ENCODE results near the gene CSNK1E. TPM values are rescaled to one million over a fixed set of nuclear protein-coding genes. Genes with fewer than 3 reads are reported as not detected.
"Not testable (repeated sequence)": the region's sequence is repeated elsewhere in the genome, so short reads cannot be mapped to it uniquely, and the experiment has no call there.

Gene CSNK1E
- total RNA-seq (2014; rRNA removed; shearing (Covaris generic); ENCODE audit: low replicate concordance) = 62.6 and 62.7 TPM in 2 replicates

DNA sequence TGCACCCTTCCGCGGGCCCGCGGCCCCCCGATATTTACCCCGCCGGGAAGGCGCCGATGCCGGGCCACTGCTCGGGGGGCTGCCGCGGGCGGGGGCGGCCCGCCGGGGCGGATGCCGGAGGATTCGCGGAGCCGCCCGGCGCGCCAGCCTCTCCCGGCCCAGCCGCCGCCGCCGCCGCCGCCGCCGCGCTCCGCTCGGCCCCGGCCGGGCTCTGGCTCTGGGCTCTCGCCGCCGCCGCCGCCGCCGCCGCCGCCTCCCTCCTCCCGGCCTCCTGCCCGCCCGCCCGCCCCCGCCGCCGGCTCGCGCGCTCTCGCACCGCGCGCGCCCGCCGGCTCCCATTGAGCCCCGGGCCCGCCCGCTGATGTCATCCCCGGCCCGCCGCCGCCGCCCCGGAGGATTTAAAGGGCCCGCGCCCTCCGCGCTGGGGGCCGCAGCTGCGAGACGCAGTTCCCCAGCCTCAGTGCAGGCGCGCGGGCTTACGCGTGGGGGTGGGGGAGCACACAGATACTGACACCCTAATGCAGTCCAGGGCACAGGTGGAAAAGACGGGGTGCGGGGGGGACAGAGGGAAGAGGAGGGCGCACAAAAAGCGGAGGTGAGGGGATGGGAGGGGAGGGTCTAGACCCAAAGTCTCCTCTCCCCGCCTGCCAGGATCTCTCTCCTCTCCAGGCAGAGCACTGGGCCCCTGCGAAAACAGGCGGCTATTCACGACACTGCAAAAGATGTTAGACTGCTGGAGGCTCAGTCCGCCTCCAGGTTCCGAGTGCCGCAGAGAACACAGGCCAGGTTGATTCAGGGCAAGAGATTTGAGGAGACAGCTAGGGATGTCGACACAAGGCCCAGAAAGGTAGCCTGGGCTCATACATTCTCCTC is at the start of gene CSNK1E:
CSNK1E (minus strand) TSS at position 312 of the 873 bp plus-strand sequence. CDS start 3,276 bp downstream, outside the sequence.
- in situ Hi-C loops (cut with HindIII; ENCODE audit: low pct_unique_long_range_greater_than_20kb, low sequenced_read_pairs) = no loop called here
- peak; percentile 33 for DNase-seq (ENCODE audit: low read depth)

DNA sequence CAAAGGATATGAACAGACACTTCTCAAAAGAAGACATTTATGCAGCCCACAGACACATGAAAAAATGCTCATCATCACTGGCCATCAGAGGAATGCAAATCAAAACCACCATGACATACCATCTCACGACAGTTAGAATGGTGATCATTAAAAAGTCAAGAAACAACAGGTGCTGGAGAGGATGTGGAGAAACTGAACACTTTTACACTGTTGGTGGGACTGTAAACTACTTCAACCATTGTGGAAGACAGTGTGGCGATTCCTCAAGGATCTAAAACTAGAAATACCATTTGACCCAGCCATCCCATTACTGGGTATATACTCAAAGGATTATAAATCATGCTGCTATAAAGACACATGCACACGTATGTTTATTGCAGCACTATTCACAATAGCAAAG is 48.6 kb upstream of the CSNK1E start:
- DNase-seq (ENCODE audit: low read depth); in situ Hi-C loops (cut with HindIII; ENCODE audit: low pct_unique_long_range_greater_than_20kb, low sequenced_read_pairs): not testable (repeated sequence)

DNA sequence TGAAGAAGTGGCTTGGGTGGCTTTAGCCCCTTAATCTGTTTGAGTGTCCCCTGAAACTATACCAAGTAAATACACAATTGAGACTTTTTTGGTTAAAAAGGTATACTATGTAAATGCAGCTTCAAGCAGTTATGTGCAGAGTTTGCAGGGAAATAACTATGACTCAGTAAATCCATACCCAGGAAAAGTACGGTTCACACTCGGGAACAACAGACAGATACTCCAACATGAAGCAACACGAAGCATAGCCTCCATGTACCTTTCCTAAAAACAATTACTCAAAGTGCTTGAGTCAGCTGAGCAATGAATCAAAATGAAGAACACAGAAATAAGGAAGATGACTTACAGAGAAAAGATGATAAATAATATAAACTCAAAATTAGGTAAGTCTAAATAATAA is 47.9 kb upstream of the CSNK1E start:
- DNase-seq (ENCODE audit: low read depth); in situ Hi-C loops (cut with HindIII; ENCODE audit: low pct_unique_long_range_greater_than_20kb, low sequenced_read_pairs): not testable (repeated sequence)

DNA sequence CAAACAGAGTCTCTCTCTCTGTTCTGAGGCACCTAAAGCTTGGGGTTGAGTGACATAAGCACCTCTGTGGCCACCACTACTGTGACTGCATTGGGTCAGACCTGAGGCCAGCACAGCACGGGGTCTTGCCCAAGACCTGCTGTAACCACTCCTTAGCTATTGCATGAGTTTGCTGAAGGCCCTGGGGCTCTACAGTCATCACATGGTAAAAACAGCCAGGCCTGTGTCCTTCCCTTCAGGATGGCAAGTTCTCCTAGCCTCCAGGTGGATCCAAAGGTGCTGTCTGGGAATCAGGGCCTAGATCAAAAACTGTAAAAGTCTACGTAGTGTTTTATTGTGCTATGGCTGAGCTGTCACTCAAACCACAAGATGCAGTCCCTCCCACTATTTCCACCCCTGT is 43.3 kb upstream of the CSNK1E start:
- in situ Hi-C loops (cut with HindIII; ENCODE audit: low pct_unique_long_range_greater_than_20kb, low sequenced_read_pairs) = not testable (repeated sequence)

DNA sequence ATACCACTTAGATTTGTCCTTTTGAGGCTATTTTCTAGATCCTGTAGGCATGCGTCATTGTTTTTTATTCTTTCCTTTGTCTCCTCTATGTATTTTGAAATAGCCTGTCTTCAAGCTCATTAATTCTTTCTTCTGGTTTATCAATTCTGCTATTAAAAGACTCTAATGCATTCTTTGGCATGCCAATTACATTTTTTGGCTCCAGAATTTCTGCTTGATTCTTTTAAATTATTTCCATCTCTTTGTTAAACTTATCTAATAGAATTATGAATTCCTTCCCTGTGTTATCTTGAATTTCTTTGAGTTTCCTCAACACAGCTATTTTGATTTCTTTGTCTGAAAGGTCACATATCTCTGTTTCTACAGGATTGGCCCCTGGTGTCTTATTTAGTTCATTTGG is 42.6 kb upstream of the CSNK1E start:
- DNase-seq (ENCODE audit: low read depth); in situ Hi-C loops (cut with HindIII; ENCODE audit: low pct_unique_long_range_greater_than_20kb, low sequenced_read_pairs): not testable (repeated sequence)

More for the DNA sequence above, 43.3 kb upstream of the CSNK1E start:
- DNase-seq (ENCODE audit: low read depth) = not testable (repeated sequence)

DNA sequence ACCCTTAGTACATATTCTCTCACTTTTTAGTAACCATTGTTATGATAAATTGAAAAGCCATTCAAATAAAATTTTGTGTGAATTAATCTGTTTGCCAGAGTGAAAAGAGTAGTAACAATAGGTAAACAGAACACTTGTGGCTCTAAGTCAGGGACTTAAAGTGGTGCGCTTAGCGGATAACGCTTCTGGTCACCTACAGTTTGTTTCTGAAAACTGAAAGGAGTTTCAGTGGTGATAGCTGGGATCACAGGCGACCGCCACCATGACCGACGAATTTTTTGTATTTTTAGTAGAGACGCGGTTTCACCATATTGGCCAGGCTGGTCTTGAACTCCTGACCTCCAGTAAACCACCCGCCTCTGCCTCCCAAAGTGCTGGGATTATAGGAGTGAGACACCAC is 40.7 kb upstream of the CSNK1E start:
- DNase-seq (ENCODE audit: low read depth); in situ Hi-C loops (cut with HindIII; ENCODE audit: low pct_unique_long_range_greater_than_20kb, low sequenced_read_pairs): not testable (repeated sequence)

DNA sequence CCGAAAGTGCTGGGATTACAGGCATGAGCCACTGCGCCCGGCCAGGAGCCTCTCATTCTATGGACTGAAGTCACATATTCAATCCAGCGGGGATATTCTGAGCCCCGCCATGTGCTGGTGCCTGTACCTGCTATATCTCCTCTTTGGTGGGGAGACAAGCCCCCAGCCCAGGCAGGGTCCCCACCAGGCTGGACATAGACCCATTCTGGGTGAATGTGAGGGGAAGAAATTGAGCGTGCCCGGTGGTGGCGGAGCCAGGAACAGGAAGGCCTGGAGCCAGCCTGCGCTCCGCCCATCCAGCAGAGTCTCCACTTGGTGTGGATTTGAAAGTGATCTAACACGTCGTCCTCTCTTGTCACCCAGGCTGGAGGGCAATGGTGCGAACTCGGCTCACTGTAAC is 38.0 kb upstream of the CSNK1E start:
- in situ Hi-C loops (cut with HindIII; ENCODE audit: low pct_unique_long_range_greater_than_20kb, low sequenced_read_pairs) = no loop called here
- no peak for DNase-seq (ENCODE audit: low read depth)

DNA sequence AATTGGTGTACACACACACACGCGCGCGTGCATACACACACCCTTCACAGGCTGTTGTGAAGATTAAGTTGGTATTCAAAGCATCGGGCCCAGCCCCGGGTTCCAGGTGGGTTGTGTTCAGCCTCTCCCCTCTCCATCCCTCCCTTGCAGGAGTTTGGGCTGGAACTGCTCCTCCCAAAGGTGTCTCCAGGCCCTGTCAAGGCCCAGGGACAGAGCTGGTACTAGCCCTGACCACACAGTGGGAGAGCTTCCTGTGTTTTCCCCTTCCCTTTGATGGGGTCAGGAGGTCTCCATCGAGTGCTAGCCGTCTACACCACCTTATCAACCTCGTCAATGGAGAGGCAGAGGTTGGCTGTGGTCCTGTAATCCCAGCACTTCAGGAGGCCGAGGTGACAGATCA is 36.5 kb upstream of the CSNK1E start:
- in situ Hi-C loops (cut with HindIII; ENCODE audit: low pct_unique_long_range_greater_than_20kb, low sequenced_read_pairs) = no loop called here
- no peak for DNase-seq (ENCODE audit: low read depth)

DNA sequence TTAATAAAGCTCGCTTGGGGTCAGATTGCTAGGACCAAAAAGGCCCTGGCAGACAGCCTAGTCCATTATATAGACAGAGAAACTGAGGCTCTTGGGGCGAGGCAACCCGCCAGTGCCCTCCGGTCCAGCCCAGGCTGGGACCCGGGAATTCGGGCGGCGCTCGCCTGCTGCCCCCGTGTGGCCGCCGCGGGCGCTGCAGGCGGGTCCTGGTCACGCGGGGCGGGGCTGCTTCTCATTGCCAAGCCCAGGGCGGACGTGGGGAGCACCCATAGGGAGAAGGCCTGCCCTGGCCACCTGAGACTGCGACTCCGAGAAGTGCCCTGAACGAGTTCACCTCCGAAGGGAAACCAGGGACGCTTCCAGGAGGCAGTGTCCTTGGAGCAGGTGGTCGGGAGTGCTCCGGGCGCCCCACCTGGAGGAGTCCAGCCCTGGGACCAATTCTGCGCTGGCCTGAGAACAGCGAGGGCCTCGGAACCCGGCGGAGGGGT is 36.0 kb upstream of the CSNK1E start:
- DNase-seq (ENCODE audit: low read depth) = peak; percentile 65
- in situ Hi-C loops (cut with HindIII; ENCODE audit: low pct_unique_long_range_greater_than_20kb, low sequenced_read_pairs) = no loop called here

DNA sequence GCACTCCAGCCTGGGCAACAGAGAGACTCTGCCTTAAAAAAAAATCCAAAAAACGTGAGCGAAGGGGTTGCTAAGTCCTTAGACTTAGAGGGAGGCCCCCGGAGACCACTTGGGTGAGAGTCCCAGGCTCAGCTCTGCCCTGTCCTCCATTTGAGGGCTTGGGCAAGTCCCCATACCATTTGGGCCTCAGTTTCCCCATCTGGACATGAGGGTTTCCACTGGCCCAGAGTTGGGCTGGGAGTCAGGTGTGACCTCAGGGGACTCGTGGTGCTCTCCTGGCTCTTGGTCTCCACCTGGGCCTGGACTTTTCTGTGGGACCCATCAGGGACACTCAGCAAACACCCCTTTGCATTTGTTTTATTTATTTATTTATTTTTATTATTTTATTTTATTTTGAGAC is 35.2 kb upstream of the CSNK1E start:
- in situ Hi-C loops (cut with HindIII; ENCODE audit: low pct_unique_long_range_greater_than_20kb, low sequenced_read_pairs) = no loop called here
- DNase-seq (ENCODE audit: low read depth) = no peak

DNA sequence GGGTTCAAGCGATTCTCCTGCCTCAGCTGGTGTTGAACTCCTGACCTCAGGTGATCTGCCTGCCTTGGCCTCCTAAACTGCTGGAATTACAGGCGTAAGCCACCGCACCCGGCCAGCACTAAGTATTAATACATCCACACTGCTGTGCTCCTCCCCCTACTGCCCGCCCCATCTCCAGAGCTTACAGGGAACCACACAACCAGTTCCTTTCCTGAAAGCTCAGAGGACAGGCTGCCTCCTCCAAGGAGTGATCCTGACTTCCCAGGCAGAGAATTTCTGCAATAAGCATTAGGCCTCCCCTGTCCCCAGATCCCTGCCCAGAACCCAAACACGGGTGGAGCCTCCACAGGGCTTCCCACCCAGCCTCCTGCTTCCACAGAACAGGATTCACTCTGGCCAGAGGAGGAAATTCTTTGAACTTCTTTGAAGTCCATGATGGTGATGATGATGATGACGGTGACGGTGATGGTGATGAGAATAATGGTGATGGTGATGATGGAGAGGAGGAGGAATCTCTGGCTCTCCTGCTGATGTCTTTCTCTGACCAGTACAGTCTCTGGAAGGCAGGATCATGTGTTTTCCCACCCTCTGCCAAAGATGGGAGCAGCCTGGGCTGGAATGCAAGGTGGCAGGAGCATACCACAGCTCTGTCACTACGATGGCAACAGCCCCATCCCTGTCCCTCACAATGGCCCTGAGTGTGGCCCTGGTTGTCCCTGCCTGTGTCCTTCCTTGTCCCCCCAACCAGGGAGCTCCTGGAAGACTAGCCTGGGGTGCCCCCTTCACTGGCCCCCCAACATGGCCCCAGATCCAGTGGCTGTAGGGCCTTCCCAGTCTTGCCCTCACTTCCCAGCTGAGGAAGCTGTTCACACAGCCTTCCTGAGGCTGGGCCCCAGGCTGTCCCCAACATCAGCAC is 33.5 kb upstream of the CSNK1E start:
- in situ Hi-C loops (cut with HindIII; ENCODE audit: low pct_unique_long_range_greater_than_20kb, low sequenced_read_pairs) = no loop called here
- DNase-seq (ENCODE audit: low read depth) = no peak

DNA sequence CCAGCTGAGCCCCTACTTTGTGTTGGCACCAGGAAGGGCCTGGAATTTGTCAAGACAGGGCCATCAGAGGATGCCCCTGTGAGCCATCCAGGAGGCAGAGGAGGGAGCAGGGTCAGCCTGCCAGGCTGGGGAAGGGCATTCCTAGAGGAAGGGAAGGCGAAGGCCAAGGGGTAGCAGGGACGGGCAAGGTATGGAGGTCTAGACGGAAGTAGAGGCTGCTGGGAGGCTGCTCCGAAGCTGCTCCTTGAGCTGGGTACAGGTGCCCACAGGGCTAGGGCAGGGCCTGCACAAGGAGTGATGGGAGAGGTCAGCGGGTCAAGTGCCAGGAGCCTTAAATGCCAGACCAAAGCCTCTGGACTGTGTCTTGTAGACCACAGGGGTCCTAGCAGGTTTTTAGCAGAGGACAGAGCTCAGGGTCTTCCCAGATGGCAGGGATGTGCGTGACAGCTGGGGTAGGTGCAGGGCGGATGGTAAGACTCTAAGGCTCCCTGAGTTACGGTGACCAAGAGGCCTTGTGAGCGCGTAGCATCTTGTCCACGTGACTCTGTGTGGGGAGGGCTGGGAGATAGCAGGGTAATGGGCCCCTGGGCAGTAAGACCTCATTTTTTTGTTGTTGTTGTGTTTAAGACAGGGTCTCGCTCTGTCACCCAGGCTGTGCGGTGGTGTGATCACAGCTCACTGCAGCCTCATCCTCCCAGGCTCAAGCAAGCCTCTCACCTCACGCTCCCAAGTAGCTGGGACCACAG is 31.7 kb upstream of the CSNK1E start:
- in situ Hi-C loops (cut with HindIII; ENCODE audit: low pct_unique_long_range_greater_than_20kb, low sequenced_read_pairs) = no loop called here

DNA sequence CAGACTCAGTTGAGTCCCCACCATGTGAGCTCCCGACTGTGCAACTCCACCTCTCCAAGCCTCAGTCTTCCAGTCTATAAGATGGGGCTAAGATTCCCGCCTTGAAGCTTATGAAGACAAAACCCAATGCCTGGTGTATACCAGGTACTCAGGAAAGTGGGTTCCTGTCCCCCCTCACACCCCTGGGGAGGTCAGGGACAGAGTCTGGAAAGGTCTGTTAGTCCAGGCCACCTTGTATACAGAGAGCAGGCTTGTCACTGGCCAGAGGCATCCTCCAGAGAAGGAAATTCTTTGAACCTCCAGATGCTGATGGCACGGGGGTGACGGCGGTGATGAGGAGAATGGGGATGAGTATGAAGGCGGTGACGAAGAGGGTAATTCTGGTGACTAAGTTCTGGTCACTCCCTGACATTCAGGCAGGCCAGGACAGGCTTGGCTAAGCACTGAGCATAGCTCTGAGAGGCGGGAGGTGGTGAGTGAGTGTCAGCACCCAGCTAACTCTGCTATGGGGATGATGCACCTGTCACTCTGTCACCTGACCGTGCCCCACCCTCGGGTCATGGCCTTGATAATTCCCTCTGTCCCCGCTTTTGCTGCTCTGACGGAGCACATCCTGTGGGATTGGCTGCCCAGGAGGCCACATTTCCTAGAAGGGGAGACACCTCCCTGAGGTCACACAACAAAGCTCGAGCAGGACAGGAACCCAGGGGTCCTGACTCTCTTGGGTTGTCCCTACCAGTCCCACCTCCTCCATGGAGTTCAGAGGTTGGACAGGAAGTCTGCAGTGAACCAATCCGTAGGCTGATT is 30.9 kb upstream of the CSNK1E start:
- peak; percentile 94 for DNase-seq (ENCODE audit: low read depth)
- in situ Hi-C loops (cut with HindIII; ENCODE audit: low pct_unique_long_range_greater_than_20kb, low sequenced_read_pairs) = no loop called here

More for the DNA sequence above, 31.7 kb upstream of the CSNK1E start:
- DNase-seq (ENCODE audit: low read depth) = no peak

DNA sequence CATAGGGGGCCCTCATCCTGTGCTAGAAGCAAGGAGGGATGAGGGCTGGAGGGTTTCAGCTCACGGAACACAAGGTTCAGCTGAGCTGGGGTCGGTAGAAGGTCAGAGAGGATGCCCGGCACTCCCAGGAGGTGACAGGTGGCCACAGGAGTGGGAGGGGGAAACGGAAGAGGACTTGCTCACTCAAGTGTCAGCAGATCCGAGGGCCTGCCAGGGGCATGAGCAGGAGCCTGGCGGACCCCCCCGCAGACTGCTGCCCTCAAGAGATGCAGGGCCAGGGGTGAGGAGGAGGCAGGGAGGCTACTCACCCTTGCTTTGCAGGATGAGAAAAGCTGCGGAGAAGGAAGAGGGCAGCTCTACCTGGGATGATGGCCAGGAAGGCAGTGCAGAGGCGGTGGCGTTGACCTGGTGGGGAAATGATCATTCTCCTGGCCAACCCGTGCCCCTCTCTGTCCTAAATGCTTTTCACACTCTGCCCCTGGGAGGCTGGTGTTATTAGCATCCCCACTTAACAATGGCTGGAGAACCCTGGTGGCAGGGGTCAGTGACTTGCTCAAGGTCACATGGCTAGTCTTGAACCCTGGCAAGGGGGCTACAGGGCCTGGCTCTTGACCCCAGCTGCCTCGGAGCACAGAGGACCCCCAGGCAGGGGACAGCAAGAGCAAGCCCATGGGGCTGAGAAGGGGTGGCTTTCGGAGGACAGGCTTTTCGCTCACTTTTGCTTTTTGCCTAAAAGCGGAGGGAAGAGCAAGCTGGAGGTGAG is 30.1 kb upstream of the CSNK1E start:
- DNase-seq (ENCODE audit: low read depth) = peak; percentile 35
- in situ Hi-C loops (cut with HindIII; ENCODE audit: low pct_unique_long_range_greater_than_20kb, low sequenced_read_pairs) = no loop called here

DNA sequence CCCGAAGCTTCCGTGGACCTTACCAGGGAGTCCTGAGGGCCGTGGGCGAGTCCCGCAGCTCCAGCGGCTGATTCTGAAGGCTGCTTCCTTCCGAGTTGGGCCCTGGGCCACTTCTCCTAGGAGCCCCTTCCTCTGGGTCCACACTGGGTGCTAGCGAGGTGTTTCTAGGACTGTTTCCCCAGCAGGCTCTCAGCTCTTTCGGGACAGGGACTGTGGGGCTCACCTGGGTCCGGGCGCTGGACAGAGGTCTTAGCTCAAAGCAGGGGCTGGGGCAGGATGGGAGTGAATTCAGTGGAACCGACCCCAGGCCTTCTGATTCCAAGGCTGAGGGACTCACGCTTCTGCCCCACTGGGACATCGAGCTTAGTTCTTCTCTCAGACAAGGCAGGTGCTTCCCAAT is 29.3 kb upstream of the CSNK1E start:
- in situ Hi-C loops (cut with HindIII; ENCODE audit: low pct_unique_long_range_greater_than_20kb, low sequenced_read_pairs) = no loop called here
- DNase-seq (ENCODE audit: low read depth) = no peak

DNA sequence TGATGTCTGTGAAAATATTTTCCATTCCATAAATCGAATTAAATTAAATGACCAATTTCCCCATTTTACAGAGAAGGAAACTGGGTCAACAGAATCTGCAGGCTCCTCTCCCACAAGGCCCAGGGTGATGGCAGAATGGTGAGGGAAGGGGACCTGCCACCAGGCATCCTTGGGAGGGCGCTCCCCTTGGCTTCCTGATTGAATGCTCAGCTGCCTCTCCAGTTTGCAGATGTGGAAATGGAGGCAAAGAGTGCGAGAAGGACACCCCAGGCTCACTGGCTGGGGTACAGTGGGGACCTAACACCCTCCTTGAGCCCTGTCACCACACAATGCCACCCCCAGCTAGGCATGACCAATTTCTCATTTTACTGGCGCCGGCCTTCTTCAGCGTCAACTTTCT is 28.5 kb upstream of the CSNK1E start:
- in situ Hi-C loops (cut with HindIII; ENCODE audit: low pct_unique_long_range_greater_than_20kb, low sequenced_read_pairs) = no loop called here
- no peak for DNase-seq (ENCODE audit: low read depth)

DNA sequence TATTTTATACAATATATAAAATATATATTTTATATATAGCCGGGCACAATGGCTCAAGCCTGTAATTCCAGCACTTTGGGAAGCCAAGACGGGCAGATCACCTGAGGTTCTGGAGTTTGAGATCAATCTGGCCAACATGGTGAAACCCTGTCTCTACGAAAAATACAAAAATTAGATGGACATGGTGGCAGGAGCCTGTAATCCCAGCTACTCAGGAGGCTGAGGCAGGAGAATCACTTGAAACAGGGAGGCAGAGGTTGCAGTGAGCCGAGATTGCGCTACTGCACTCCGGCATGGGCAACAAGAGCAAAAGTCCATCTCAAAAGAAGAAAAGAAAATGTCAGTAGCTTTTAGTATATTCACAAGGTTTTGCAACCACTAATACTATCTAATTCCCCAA is 22.7 kb upstream of the CSNK1E start:
- DNase-seq (ENCODE audit: low read depth); in situ Hi-C loops (cut with HindIII; ENCODE audit: low pct_unique_long_range_greater_than_20kb, low sequenced_read_pairs): not testable (repeated sequence)
